Memory B cell (primary cell): Measurements from ENCODE around the gene LARP1.
"Not testable (repeated sequence)": the region's sequence is repeated elsewhere in the genome, so short reads cannot be mapped to it uniquely, and the experiment has no call there.

Source experiments
- ATAC-seq: fragments of 150-1000 bp; cut with Tn5 transposase; 2 replicates; pipeline ENCODE4 v1.10.0; 2021; ENCODE audit warnings: low read depth, mild to moderate bottlenecking, moderate library complexity
- DNase-seq, 2 donors: peaks; one replicate each; pipeline ENCODE4 v3.0.0; 2022; ENCODE audit warnings: low spot score in 2 of 2
- H3K27ac Mint-ChIP-seq: one replicate; pipeline ENCODE4 v1.8.0; 2022; ENCODE audit warnings: mild to moderate bottlenecking, moderate library complexity, mixed read lengths
- H3K27me3 Mint-ChIP-seq: one replicate; pipeline ENCODE4 v1.8.0; 2022; ENCODE audit warnings: mixed read lengths
- H3K36me3 Mint-ChIP-seq: one replicate; pipeline ENCODE4 v1.8.0; 2022; ENCODE audit warnings: mild to moderate bottlenecking, mixed read lengths
- H3K4me1 Mint-ChIP-seq: one replicate; pipeline ENCODE4 v1.8.0; 2022; ENCODE audit warnings: mixed read lengths
- H3K4me3 Mint-ChIP-seq: one replicate; pipeline ENCODE4 v1.8.0; 2022; ENCODE audit warnings: mild to moderate bottlenecking, moderate library complexity, mixed read lengths
- H3K9me3 Mint-ChIP-seq: one replicate; pipeline ENCODE4 v1.8.0; 2022; ENCODE audit warnings: mixed read lengths

The LARP1 gene

DNA sequence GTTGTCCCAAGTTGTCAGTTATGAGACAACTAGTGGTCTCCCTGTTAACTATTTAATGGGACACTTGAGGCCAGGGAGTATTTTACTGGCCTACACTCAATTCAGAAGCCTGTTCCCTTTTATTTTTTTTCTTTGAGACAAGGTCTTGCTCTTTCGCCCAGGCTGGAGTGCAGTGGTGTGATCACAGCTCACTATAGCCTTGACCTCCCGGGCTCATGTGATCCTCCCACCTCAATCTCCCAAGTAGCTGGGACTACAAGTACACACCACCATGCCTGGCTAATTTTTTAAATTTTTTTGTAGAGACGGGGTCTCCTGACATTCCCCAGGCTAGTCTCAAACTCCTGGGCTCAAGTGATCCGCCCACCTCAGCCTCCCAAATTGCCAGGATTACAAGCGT is 67.7 kb downstream of the LARP1 start:
- H3K4me3 Mint-ChIP-seq, H3K36me3 Mint-ChIP-seq, H3K9me3 Mint-ChIP-seq, H3K27ac Mint-ChIP-seq, ATAC-seq, H3K4me1 Mint-ChIP-seq, H3K27me3 Mint-ChIP-seq, DNase-seq: not testable (repeated sequence)

DNA sequence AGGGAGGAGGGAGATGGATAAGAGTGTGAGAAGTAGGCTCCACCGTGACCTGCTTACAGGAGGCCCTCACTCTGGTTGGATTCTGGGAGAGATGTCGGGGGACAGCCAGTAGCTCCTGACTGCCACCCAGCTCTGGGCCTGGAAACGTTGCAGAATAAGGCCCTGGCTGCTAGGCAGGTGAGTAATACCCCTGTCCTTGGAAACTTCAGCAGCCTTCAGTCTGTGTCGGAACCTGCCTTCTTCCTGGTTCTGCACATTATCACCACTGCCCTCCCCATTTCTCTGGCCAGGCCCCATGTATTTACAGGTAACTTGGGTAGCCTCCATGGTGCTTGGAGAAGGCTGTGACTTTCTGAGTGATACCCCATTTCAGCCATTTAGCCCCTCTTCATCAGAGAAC is 68.4 kb downstream of the LARP1 start:
- H3K4me1 Mint-ChIP-seq: peaks cover 5% of the 10 kb centered on the region
- no peak overlapping the region for H3K27ac Mint-ChIP-seq
- H3K4me3 Mint-ChIP-seq: no peak overlapping the region
- peaks cover 4% of the 10 kb centered on the region for H3K36me3 Mint-ChIP-seq
- ATAC-seq (no peak), DNase-seq (no peak)
- no peaks in the 10 kb centered on the region for H3K27me3 Mint-ChIP-seq
- H3K9me3 Mint-ChIP-seq: no peaks in the 10 kb centered on the region

DNA sequence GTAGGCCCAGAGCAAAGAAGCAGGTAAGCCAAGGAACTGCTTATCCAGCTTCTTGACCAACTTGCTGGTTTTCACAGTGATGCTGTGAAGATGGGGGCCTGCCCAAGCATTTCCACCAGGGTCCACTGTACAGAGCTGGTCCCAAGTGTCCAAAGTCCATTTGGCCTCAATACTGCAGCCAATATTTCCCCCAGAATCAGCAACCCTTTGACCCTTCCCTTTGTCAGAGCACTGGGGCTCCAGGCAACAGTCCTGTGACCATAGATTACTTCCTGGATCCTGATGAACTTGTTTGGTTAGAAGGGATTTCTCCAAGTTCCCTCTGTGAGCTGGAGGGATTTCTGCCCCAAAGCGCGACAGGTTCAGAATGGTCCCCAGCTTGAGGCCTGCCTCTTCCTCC is 68.9 kb downstream of the LARP1 start:
- H3K27me3 Mint-ChIP-seq: no peaks in the 10 kb centered on the region
- H3K4me1 Mint-ChIP-seq: peaks cover 5% of the 10 kb centered on the region
- no peak overlapping the region for H3K4me3 Mint-ChIP-seq
- ATAC-seq (no peak), DNase-seq (no peak)
- H3K9me3 Mint-ChIP-seq: no peaks in the 10 kb centered on the region
- H3K36me3 Mint-ChIP-seq: peaks cover 4% of the 10 kb centered on the region
- no peak overlapping the region for H3K27ac Mint-ChIP-seq

DNA sequence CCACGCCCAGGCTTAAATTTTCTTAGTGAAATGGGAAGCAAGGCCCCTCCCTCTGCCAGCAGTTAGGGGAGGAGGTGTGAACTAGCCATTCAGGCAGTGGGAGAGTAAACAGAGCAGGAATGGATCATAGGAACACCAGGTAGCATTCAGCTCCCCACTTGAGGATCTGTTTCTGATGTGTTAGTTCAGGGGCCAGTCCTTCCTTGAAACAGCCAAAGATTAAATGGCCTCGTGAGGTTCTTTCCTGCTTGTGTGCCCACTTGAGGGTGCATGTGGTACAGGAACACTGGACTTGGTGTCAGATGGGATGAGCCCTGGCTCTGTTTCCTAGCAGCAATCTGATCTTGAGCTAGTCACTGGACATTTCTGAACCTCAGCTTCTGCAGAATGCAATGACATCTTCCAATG is 74.0 kb downstream of the LARP1 start:
- no peak for ATAC-seq
- H3K9me3 Mint-ChIP-seq: no peaks in the 10 kb centered on the region
- no peak overlapping the region for H3K4me3 Mint-ChIP-seq
- H3K27me3 Mint-ChIP-seq: no peaks in the 10 kb centered on the region
- peaks cover 9% of the 10 kb centered on the region for H3K4me1 Mint-ChIP-seq
- H3K27ac Mint-ChIP-seq: peak overlapping the region; percentile 41
- DNase-seq: no peak
- H3K36me3 Mint-ChIP-seq: no peaks in the 10 kb centered on the region

DNA sequence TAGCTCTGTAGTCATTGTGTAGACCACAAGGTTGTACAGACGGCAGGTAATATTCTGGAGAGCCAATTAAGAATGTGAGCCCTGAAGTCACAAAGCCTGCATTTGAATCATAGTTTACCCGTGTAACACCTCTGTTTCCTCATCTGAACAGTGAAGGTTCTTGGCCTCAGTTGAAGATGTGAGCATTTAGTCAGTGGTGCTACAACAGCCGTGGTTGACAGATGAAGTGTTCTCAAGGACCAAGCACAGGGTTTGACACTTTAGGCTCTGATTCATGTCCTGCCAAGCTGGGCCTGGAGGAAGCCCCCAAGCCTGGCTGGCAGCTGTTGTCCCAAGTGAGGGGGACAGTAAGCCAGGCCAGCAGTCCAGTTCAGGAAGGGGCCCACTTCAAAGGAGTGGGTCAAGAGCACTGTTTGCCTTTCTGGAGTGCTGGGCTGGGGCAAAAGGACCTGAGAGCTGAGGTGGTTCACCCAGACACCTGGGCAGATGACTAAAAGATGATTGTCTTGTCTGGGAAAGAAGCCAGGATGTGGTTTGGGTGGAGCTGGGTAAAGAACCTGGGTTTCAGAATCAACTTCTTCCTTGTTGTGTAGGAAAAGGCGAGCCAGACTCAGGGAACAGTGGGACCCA is 74.5 kb downstream of the LARP1 start:
- no peak for DNase-seq
- no peak for ATAC-seq
- H3K27me3 Mint-ChIP-seq: no peaks in the 10 kb centered on the region
- H3K27ac Mint-ChIP-seq: peak overlapping the region; percentile 41
- no peak overlapping the region for H3K4me3 Mint-ChIP-seq
- no peaks in the 10 kb centered on the region for H3K36me3 Mint-ChIP-seq
- H3K9me3 Mint-ChIP-seq: no peaks in the 10 kb centered on the region
- H3K4me1 Mint-ChIP-seq: peaks cover 9% of the 10 kb centered on the region

DNA sequence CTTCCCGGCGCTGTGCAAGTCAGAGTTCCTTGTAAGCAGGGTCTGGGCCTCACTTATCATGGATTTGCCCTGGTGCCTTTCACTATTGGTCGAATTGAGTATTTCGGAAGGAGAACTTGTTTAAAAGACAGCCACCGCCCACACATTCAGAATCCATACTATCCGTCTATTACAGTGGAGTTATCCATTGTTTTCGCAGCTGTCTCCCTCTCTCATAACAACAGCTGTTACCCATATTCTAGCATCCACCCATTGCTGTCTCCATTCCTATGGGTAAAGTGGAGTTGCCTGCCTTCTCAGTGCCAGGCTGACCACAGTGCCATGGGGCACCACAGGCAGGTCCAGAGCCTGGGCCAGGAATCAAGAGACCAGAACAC is 75.0 kb downstream of the LARP1 start:
- DNase-seq: no peak
- Mint-ChIP-seq H3K36me3 (no peaks in the 10 kb centered on the region), H3K27ac (no peak overlapping the region), H3K27me3 (no peaks in the 10 kb centered on the region), H3K4me3 (no peak overlapping the region), H3K9me3 (no peaks in the 10 kb centered on the region), H3K4me1 (peaks cover 9% of the 10 kb centered on the region)
- ATAC-seq: no peak

DNA sequence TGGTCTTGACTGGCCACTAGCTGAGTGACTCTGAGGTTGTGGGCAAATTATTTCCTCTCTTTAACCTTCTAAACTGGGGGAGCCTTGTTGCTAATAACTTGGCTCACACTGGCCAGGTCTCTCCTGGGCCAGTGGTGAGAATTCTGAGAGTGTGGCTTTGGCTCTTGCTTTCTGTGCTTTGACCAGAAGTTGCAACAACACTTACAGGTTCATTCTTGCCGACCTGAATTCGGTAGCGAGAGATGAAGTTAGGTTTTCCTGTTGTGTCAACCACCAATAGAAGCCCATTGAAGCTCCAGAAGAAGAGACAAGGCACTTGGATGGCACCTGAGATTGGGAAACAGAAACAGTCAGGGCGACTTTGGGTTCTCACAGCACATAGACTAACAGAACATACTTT is 75.4 kb downstream of the LARP1 start:
- H3K27me3 Mint-ChIP-seq: no peaks in the 10 kb centered on the region
- no peaks in the 10 kb centered on the region for H3K36me3 Mint-ChIP-seq

DNA sequence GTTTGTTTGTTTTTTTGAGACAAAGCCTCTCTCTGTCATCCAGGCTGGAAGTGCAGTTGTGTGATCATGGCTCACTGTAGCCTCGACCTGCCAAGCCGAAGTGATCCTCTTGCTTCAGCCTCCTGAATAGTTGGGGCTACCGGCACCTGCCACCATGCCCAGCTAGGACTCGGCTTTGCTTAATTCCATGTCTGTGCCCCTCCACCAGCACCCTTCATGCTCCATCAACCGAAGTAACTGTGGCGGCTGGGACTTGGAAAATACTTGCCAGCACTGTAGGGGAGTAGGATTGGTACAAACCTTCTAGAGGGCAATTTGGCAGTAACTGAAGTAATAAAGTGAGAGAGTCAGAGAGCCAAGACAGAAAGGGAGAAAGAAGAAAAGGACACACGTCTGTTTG is 76.3 kb downstream of the LARP1 start:
- H3K27me3 Mint-ChIP-seq: no peaks in the 10 kb centered on the region
- no peak for ATAC-seq
- DNase-seq: no peak
- peaks cover 9% of the 10 kb centered on the region for H3K4me1 Mint-ChIP-seq
- H3K36me3 Mint-ChIP-seq: no peaks in the 10 kb centered on the region
- no peak overlapping the region for H3K4me3 Mint-ChIP-seq
- no peaks in the 10 kb centered on the region for H3K9me3 Mint-ChIP-seq
- H3K27ac Mint-ChIP-seq: no peak overlapping the region

More for the DNA sequence above, 75.4 kb downstream of the LARP1 start:
- ATAC-seq (no peak), DNase-seq (no peak)
- no peak overlapping the region for H3K27ac Mint-ChIP-seq
- H3K4me1 Mint-ChIP-seq: peaks cover 9% of the 10 kb centered on the region
- no peaks in the 10 kb centered on the region for H3K9me3 Mint-ChIP-seq
- no peak overlapping the region for H3K4me3 Mint-ChIP-seq

DNA sequence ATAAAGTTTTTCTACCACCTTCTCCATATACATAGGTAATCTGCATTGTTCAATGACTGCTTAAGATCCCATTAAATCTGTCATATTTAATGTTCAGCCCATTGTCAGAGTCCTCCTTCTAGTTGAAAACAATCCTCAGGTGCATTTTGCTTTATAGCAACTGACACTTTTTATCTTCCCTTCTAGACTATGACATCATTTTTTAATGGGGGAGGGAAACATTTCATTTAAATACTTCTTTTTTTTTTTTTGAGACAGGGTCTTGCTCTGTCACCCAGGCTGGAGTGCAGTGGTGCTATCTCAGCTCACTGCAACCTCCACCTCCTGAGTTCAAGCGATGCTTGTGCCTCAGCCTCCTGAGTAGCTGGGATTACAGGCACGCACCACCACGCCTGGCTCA is 77.6 kb downstream of the LARP1 start:
- not testable (repeated sequence) for ATAC-seq, H3K27me3 Mint-ChIP-seq, H3K4me3 Mint-ChIP-seq, H3K27ac Mint-ChIP-seq, DNase-seq, H3K9me3 Mint-ChIP-seq, H3K4me1 Mint-ChIP-seq, H3K36me3 Mint-ChIP-seq

DNA sequence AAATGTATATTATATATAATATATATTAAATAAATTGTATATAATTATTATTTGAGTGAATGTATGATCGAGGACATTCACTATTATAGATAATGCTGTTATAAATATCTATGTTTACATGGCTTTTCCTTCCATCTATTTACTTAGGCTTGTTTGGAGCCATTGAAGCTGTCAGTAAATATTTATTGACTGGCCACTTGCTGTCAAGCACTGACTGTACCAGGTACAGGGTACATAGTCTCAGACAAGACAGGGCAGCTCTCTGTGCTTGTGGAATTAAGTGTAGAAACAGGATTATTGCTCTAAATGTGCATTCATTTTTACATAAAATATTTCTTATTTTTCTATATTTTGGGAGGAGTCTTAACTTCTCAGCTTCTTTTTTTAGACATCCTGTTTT is 78.9 kb downstream of the LARP1 start:
- H3K9me3 Mint-ChIP-seq: no peaks in the 10 kb centered on the region
- no peak for DNase-seq
- no peak overlapping the region for H3K4me3 Mint-ChIP-seq
- H3K27me3 Mint-ChIP-seq: no peaks in the 10 kb centered on the region
- no peak overlapping the region for H3K27ac Mint-ChIP-seq
- ATAC-seq: no peak
- H3K4me1 Mint-ChIP-seq: peaks cover 6% of the 10 kb centered on the region
- H3K36me3 Mint-ChIP-seq: peaks cover 2% of the 10 kb centered on the region

DNA sequence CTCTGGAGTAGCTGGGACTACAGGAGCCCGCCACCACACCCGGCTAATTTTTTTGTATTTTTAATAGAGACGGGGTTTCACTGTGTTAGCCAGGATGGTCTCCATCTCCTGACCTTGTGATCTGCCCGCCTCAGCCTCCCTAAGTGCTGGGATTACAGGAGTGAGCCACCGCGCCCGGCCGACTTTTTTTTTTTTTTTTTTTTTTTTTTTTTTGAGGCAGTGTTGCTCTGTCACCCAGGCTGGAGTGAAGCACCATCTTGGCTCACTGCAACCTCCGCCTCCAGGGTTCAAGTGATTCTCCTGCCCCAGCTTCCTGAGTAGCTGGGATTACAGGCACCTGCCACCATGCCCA is 80.5 kb downstream of the LARP1 start:
- not testable (repeated sequence) for H3K4me1 Mint-ChIP-seq, DNase-seq, ATAC-seq, H3K27ac Mint-ChIP-seq, H3K36me3 Mint-ChIP-seq, H3K27me3 Mint-ChIP-seq, H3K9me3 Mint-ChIP-seq, H3K4me3 Mint-ChIP-seq

DNA sequence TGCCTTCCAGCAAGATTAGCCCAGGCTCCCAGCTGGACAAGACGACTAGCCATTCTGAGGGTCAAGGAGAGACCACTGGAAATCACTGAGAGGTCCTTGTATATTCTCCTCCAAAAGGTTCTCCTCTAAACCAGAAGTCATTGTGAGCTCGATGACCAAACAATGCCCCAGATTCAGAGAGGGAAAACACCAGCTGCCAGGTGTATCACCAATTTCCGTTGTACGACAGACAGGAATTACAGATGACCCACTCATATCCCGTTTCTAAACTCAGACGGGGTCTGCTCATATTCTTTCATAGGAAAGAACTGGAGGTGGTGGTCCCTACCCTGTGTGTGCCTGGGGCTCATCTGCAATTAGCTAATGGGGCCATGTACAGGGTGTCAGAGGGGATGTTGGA is 81.0 kb downstream of the LARP1 start:
- Mint-ChIP-seq H3K9me3 (no peaks in the 10 kb centered on the region), H3K27me3 (no peaks in the 10 kb centered on the region), H3K36me3 (peaks cover 2% of the 10 kb centered on the region), H3K27ac (no peak overlapping the region), H3K4me1 (no peaks in the 10 kb centered on the region), H3K4me3 (no peak overlapping the region)
- DNase-seq (no peak), ATAC-seq (no peak)

DNA sequence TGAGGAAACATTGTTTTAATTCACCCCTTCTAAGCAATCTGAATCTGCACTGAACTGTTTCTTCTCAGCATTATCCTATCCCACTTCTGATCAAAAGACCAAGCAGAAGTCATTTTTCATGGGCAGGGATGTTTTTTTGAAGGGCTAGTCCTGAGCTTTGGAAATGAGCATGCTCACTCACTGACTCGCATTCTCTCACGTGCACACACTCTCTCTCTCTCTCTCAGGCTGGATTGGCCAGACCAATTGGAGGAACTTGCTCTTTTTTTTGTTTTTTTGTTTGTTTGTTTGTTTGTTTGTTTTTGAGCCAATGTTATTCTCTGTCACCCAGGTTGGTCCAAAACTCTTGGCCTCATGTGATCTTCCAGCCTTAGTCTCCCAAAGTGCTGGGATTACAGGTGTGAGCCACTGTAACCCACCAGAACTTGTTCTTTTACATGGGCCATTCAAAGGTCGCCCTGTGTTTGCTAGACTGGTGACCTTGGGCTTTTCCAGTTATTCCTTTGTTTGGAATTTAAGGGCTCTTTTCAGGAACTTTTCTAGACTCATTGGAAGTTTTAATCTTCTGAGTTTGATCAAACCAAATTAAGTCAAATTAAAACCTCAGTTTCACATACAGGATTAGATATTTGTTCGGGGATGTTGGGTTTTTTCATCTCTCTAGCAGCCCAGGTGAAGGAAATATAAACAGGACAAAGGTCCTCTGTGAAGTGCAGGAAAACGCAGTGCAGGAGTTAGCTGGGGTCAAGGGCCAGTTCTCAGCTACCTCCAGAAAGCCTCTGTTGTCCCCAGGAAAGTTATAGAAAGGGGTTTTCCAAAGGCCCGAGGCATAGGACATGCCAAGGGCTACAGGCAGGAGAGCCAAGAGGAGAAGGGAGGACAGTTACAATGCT is 82.1 kb downstream of the LARP1 start:
- H3K27ac Mint-ChIP-seq: peak overlapping the region; percentile 24
- DNase-seq (no peak), ATAC-seq (no peak)
- no peaks in the 10 kb centered on the region for H3K27me3 Mint-ChIP-seq
- no peaks in the 10 kb centered on the region for H3K4me1 Mint-ChIP-seq
- H3K4me3 Mint-ChIP-seq: no peak overlapping the region
- no peaks in the 10 kb centered on the region for H3K9me3 Mint-ChIP-seq
- peaks cover 2% of the 10 kb centered on the region for H3K36me3 Mint-ChIP-seq

DNA sequence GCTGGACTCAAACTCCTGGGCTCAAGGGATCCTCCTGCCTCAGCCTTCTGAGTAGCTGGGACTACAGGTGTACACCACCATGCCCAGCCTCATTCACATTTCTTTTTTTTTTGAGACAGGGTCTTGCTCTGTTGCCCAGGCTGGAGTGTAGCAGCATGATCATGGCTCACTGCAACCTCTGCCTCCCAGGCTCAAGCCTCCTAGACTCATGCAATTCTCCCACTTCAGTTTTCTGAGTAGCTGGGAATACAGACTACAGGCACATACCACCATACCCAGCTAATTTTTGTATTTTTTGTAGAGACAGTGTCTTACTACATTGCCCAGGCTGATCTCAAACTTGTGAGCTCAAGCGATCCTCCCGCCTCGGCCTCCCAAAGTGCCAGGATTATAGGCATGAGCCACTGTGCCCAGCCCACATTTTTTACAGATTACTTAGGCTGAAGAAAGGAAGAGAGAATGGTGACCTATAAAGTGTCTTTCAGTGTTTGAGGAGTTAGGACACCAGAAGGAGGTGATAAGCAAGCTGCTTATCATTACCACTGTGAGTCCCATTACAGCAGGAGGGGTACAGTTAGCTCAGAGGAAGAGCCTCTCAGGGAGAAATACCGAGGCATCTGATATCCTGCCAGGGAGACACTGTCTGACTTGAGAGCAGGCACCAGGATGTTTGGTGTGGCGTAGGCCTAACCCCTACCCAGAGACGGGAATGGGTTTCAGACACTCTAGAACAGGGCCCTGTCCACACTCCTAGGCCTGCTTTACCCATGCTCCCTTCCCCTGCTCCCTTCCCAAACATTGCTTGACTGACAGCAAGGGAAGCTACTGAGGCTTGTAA is 85.5 kb downstream of the LARP1 start:
- DNase-seq: no peak
- H3K4me1 Mint-ChIP-seq: no peaks in the 10 kb centered on the region
- H3K4me3 Mint-ChIP-seq: no peak overlapping the region
- H3K27me3 Mint-ChIP-seq: no peaks in the 10 kb centered on the region
- H3K9me3 Mint-ChIP-seq: no peaks in the 10 kb centered on the region
- ATAC-seq: no peak
- no peak overlapping the region for H3K27ac Mint-ChIP-seq
- H3K36me3 Mint-ChIP-seq: peaks cover 2% of the 10 kb centered on the region
